Rectal smooth muscle tissue (tissue), 1 donor: ENCODE measurements around the gene CHMP3.

ENCODE experiments used
- H3K27ac ChIP-seq: one replicate; pipeline ENCODE4 v1.7.0; 2013; ENCODE audit warnings: low read depth, low read length, inconsistent platforms
- H3K27me3 ChIP-seq: one replicate; pipeline ENCODE4 v1.7.0; 2013; ENCODE audit warnings: low read length; ENCODE audit not compliant: control insufficient read depth, insufficient read depth
- H3K36me3 ChIP-seq: one replicate; pipeline ENCODE4 v1.7.0; 2013; ENCODE audit warnings: low read length; ENCODE audit not compliant: control insufficient read depth, insufficient read depth
- H3K4me1 ChIP-seq: one replicate; pipeline ENCODE4 v1.7.0; 2013; ENCODE audit warnings: low read length; ENCODE audit not compliant: control insufficient read depth, insufficient read depth
- H3K4me3 ChIP-seq: one replicate; pipeline ENCODE4 v1.7.0; 2013; ENCODE audit warnings: low read length
- H3K9ac ChIP-seq: one replicate; pipeline ENCODE4 v1.7.0; 2013; ENCODE audit warnings: low read length

Gene CHMP3

GRCh38 chr2:86491088-86491487 is 72.2 kb downstream of the CHMP3 start:
- H3K36me3 ChIP-seq: peaks cover 40% of the 10 kb centered on the region
- H3K9ac ChIP-seq: no peak overlapping the region
- no peak overlapping the region for H3K4me3 ChIP-seq
- H3K27me3 ChIP-seq: no peaks in the 10 kb centered on the region
- peaks cover 9% of the 10 kb centered on the region for H3K4me1 ChIP-seq
- H3K27ac ChIP-seq: no peak overlapping the region

- H3K27ac ChIP-seq: no peak overlapping the region
- H3K36me3 ChIP-seq: peaks cover 39% of the 10 kb centered on the region
These were observed 73.0 kb downstream of the CHMP3 start for GRCh38 chr2:86490245-86490644.

GRCh38 chr2:86489542-86489941 is 73.7 kb downstream of the CHMP3 start:
- H3K36me3 ChIP-seq: peaks cover 42% of the 10 kb centered on the region
- no peak overlapping the region for H3K27ac ChIP-seq
- no peak overlapping the region for H3K9ac ChIP-seq
- H3K4me1 ChIP-seq: peaks cover 9% of the 10 kb centered on the region
- H3K27me3 ChIP-seq: no peaks in the 10 kb centered on the region
- H3K4me3 ChIP-seq: no peak overlapping the region

More at GRCh38 chr2:86490245-86490644, 73.0 kb downstream of the CHMP3 start:
- Histone ChIP-seq H3K9ac (no peak overlapping the region), H3K27me3 (no peaks in the 10 kb centered on the region), H3K4me1 (peaks cover 9% of the 10 kb centered on the region), H3K4me3 (no peak overlapping the region)

GRCh38 chr2:86488561-86489250 is 74.5 kb downstream of the CHMP3 start:
- no peak overlapping the region for H3K9ac ChIP-seq
- H3K4me3 ChIP-seq: no peak overlapping the region
- no peak overlapping the region for H3K27ac ChIP-seq
- H3K36me3 ChIP-seq: peaks cover 47% of the 10 kb centered on the region
- no peaks in the 10 kb centered on the region for H3K27me3 ChIP-seq
- peaks cover 9% of the 10 kb centered on the region for H3K4me1 ChIP-seq

- peaks cover 14% of the 10 kb centered on the region for H3K4me1 ChIP-seq
These were observed 76.2 kb downstream of the CHMP3 start for GRCh38 chr2:86487062-86487461.

GRCh38 chr2:86485802-86486201 is 77.4 kb downstream of the CHMP3 start:
- H3K4me1 ChIP-seq: peaks cover 8% of the 10 kb centered on the region
- no peaks in the 10 kb centered on the region for H3K27me3 ChIP-seq
- no peak overlapping the region for H3K27ac ChIP-seq
- H3K4me3 ChIP-seq: no peak overlapping the region
- H3K36me3 ChIP-seq: peaks cover 53% of the 10 kb centered on the region
- no peak overlapping the region for H3K9ac ChIP-seq

More at GRCh38 chr2:86487062-86487461, 76.2 kb downstream of the CHMP3 start:
- Histone ChIP-seq H3K36me3 (peaks cover 57% of the 10 kb centered on the region), H3K27me3 (no peaks in the 10 kb centered on the region), H3K9ac (no peak overlapping the region), H3K27ac (no peak overlapping the region), H3K4me3 (no peak overlapping the region)

- H3K27me3 ChIP-seq: no peaks in the 10 kb centered on the region
- H3K4me3 ChIP-seq: no peak overlapping the region
- no peak overlapping the region for H3K27ac ChIP-seq
- peaks cover 54% of the 10 kb centered on the region for H3K36me3 ChIP-seq
- peaks cover 5% of the 10 kb centered on the region for H3K4me1 ChIP-seq
- no peak overlapping the region for H3K9ac ChIP-seq
These were observed 78.1 kb downstream of the CHMP3 start for GRCh38 chr2:86485103-86485502.

- peaks cover 52% of the 10 kb centered on the region for H3K36me3 ChIP-seq
- H3K27ac ChIP-seq: no peak overlapping the region
These were observed 78.9 kb downstream of the CHMP3 start for GRCh38 chr2:86484385-86484784.

GRCh38 chr2:86482034-86482433 is 81.2 kb downstream of the CHMP3 start:
- Histone ChIP-seq H3K4me3 (no peak overlapping the region), H3K27ac (no peak overlapping the region), H3K36me3 (peaks cover 51% of the 10 kb centered on the region), H3K27me3 (no peaks in the 10 kb centered on the region), H3K4me1 (peaks cover 5% of the 10 kb centered on the region), H3K9ac (no peak overlapping the region)

More at GRCh38 chr2:86484385-86484784, 78.9 kb downstream of the CHMP3 start:
- no peak overlapping the region for H3K4me3 ChIP-seq
- no peaks in the 10 kb centered on the region for H3K27me3 ChIP-seq
- no peak overlapping the region for H3K9ac ChIP-seq
- peaks cover 5% of the 10 kb centered on the region for H3K4me1 ChIP-seq

- Histone ChIP-seq H3K36me3 (peaks cover 46% of the 10 kb centered on the region), H3K4me1 (peaks cover 5% of the 10 kb centered on the region), H3K27me3 (no peaks in the 10 kb centered on the region), H3K27ac (no peak overlapping the region), H3K4me3 (no peak overlapping the region), H3K9ac (no peak overlapping the region)
These were observed 83.1 kb downstream of the CHMP3 start for GRCh38 chr2:86480105-86480504.

- no peaks in the 10 kb centered on the region for H3K27me3 ChIP-seq
- no peak overlapping the region for H3K4me3 ChIP-seq
- H3K4me1 ChIP-seq: no peaks in the 10 kb centered on the region
- no peak overlapping the region for H3K27ac ChIP-seq
- H3K9ac ChIP-seq: no peak overlapping the region
- peaks cover 39% of the 10 kb centered on the region for H3K36me3 ChIP-seq
These were observed 85.9 kb downstream of the CHMP3 start for GRCh38 chr2:86477349-86477748.

GRCh38 chr2:86476918-86477317 is 86.3 kb downstream of the CHMP3 start:
- H3K36me3 ChIP-seq: peaks cover 35% of the 10 kb centered on the region
- H3K27me3 ChIP-seq: no peaks in the 10 kb centered on the region
- no peak overlapping the region for H3K9ac ChIP-seq
- no peaks in the 10 kb centered on the region for H3K4me1 ChIP-seq
- H3K4me3 ChIP-seq: no peak overlapping the region
- H3K27ac ChIP-seq: no peak overlapping the region

- no peak overlapping the region for H3K4me3 ChIP-seq
- H3K4me1 ChIP-seq: no peaks in the 10 kb centered on the region
- H3K27me3 ChIP-seq: no peaks in the 10 kb centered on the region
- no peak overlapping the region for H3K9ac ChIP-seq
- H3K27ac ChIP-seq: no peak overlapping the region
- H3K36me3 ChIP-seq: peaks cover 38% of the 10 kb centered on the region
These were observed 87.2 kb downstream of the CHMP3 start for GRCh38 chr2:86476092-86476491.
